A673 (cell line): Measurements from ENCODE around the gene PRR15L. TPM values are rescaled to one million over a fixed set of nuclear protein-coding genes. Genes with fewer than 3 reads are reported as not detected.
"Not testable (repeated sequence)": the region's sequence is repeated elsewhere in the genome, so short reads cannot be mapped to it uniquely, and the experiment has no call there.

Experiments
- BruUV-seq: library from RNA; stranded (reverse); fragments of 400-500 nt; replicated peaks from 2 replicates; lab custom pipeline; 2021; lab: Mats Ljungman, UMichigan
- CTCF ChIA-PET: fragments of 300-600 bp; sonication (Branson Sonifier 250); formaldehyde crosslinking; loops from one replicate; lab custom pipeline; 2022; ENCODE audit warnings: antibody characterized with exemption; lab: Charles Lee
- POLR2A ChIA-PET: fragments of 300-600 bp; sonication (Branson Sonifier 250); formaldehyde crosslinking; loops from one replicate; lab custom pipeline; 2022; ENCODE audit warnings: antibody characterized with exemption; ENCODE audit not compliant: low non-redundant PET; lab: Charles Lee
- DNase-seq: peaks from one replicate; pipeline ENCODE4 v3.0.0-alpha.2; 2015; ENCODE audit warnings: low spot score
- H3K27ac ChIP-seq: fragments of 200-600 bp; sonication (generic); 2 replicates; pipeline ENCODE4 v1.5.1; 2016; ENCODE audit warnings: mixed run types, low read depth, mild to moderate bottlenecking, mixed read lengths, antibody characterized with exemption, low read length; ENCODE audit not compliant: poor library complexity, severe bottlenecking
- H3K27me3 ChIP-seq: fragments of 200-600 bp; sonication (generic); replicated peaks from 2 replicates; pipeline ENCODE4 v1.6.1; 2017; ENCODE audit warnings: mixed run types, low read depth, mild to moderate bottlenecking, mixed read lengths, antibody characterized with exemption, low read length; ENCODE audit not compliant: insufficient read depth, poor library complexity
- H3K36me3 ChIP-seq: fragments of 200-600 bp; sonication (generic); 2 replicates; pipeline ENCODE4 v1.6.1; 2016; ENCODE audit warnings: mixed run types, mild to moderate bottlenecking, mixed read lengths, antibody characterized with exemption, low read length; ENCODE audit not compliant: insufficient read depth, poor library complexity, severe bottlenecking
- H3K4me1 ChIP-seq: fragments of 200-600 bp; sonication (generic); 2 replicates; pipeline ENCODE4 v1.6.1; 2017; ENCODE audit warnings: mixed run types, mild to moderate bottlenecking, mixed read lengths, antibody characterized with exemption, low read length; ENCODE audit not compliant: insufficient read depth, poor library complexity, severe bottlenecking
- H3K4me3 ChIP-seq: fragments of 200-600 bp; sonication (generic); 2 replicates; pipeline ENCODE4 v1.5.1; 2016; ENCODE audit warnings: low read depth, mixed run types, mild to moderate bottlenecking, mixed read lengths, low read length; ENCODE audit not compliant: poor library complexity, severe bottlenecking
- H3K9me3 ChIP-seq: fragments of 200-600 bp; sonication (generic); 2 replicates; pipeline ENCODE4 v1.6.1; 2016; ENCODE audit warnings: mixed run types, low read depth, mild to moderate bottlenecking, mixed read lengths, antibody characterized with exemption, low read length; ENCODE audit not compliant: poor library complexity, severe bottlenecking
- CTCF ChIP-seq: fragments of 300-800, 200-600 bp; sonication (generic); conservative IDR thresholded peaks from 2 replicates; pipeline ENCODE4 v1.5.1; 2017; ENCODE audit warnings: low read depth, mild to moderate bottlenecking, antibody characterized with exemption, low read length, moderate library complexity, mixed read lengths
- EZH2 ChIP-seq: fragments of 200-600 bp; sonication (generic); IDR thresholded peaks from 2 replicates; pipeline ENCODE4 v1.6.1; 2017; ENCODE audit warnings: borderline replicate concordance, low read depth, mild to moderate bottlenecking, mixed read lengths, antibody characterized with exemption, low read length; ENCODE audit not compliant: poor library complexity, severe bottlenecking
- intact Hi-C: fragments of 100-400 bp; cut with micrococcal nuclease; formaldehyde crosslinking; loops from one replicate; pipeline ENCODE4 v1.10.0; 2022; ENCODE audit not compliant: unreplicated experiment
- total RNA-seq: library from RNA; stranded (reverse); gene quantifications from 2 replicates; pipeline ENCODE4 v1.2.3, GENCODE V29; 2021

Gene PRR15L
- total RNA-seq, 1 experiment from 2014 or later: not detected

DNA sequence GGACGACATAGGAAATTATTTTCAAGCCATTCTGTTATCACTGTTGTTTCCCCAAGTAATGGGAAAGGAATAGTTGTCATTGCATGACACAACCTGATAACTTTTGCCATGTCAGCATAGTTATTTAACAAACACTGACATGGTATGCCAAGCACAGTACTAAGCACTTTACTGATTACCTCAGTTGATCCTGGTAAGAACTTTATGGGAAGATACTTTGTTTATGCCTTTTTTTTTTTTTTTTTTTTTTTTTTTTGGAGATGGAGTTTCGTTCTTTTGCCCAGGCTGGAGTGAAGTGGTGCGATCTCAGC, 32.0 kb downstream of the PRR15L start:
- no TSS peak for BruUV-seq
- DNase-seq: no peak
- no peak overlapping the region for H3K4me3 ChIP-seq
- H3K36me3 ChIP-seq: peaks cover 20% of the 10 kb centered on the region
- TF ChIP-seq EZH2 (no peak), CTCF (no peak)
- intact Hi-C loops: no loop called here
- CTCF ChIA-PET: no interaction called here
- no peak overlapping the region for H3K27ac ChIP-seq
- H3K9me3 ChIP-seq: no peaks in the 10 kb centered on the region
- no peaks in the 10 kb centered on the region for H3K4me1 ChIP-seq
- POLR2A ChIA-PET: interaction anchor here (0.6 kb wide), 1 partner anchor 22 kb away, joined by 3 read pairs; no protein-coding TSS in a partner anchor
- no peaks in the 10 kb centered on the region for H3K27me3 ChIP-seq

DNA sequence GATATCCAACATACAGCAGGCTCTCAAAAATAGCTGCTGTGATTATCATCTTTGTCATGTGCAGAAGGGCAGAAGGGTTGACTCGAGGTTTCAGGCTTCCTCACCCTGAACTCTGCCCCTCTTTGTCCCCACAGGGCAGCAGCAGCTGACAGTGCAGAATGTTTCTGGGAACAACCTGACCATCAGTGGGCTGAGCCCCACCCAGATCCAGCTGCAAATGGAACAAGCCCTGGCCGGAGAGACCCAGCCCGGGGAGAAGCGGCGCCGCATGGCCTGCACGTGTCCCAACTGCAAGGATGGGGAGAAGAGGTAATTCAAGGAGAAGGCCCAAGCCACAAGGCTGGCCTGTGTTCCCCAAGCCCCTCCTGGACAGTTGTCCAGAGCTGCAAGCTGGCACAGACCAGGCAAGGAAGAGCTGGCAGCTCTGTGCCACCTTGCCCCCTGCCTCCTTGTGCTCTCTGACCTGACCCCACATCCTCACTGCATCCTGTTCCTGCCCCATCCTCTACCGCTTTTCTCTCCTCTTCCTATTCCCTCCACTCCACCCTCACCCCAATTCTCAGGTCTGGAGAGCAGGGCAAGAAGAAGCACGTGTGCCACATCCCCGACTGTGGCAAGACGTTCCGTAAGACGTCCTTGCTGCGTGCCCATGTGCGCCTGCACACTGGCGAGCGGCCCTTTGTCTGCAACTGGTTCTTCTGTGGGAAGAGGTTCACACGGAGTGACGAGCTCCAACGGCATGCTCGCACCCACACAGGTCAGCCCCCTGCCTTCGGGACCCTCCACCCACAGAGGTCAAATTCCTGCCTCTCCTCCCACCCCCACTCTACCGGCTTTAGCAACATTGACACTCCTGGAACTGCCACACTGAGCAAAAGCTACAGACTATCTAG, 32.7 kb downstream of the PRR15L start:
- H3K36me3 ChIP-seq: peaks cover 19% of the 10 kb centered on the region
- H3K9me3 ChIP-seq: no peaks in the 10 kb centered on the region
- BruUV-seq: no TSS peak
- H3K27me3 ChIP-seq: no peaks in the 10 kb centered on the region
- ChIA-PET CTCF (no interaction called here), POLR2A (interaction anchor here (0.6 kb wide), 1 partner anchor 21 kb away, joined by 3 read pairs; no protein-coding TSS in a partner anchor)
- intact Hi-C loops: no loop called here
- TF ChIP-seq EZH2 (no peak), CTCF (no peak)
- DNase-seq: no peak
- no peak overlapping the region for H3K4me3 ChIP-seq
- no peaks in the 10 kb centered on the region for H3K4me1 ChIP-seq
- no peak overlapping the region for H3K27ac ChIP-seq

DNA sequence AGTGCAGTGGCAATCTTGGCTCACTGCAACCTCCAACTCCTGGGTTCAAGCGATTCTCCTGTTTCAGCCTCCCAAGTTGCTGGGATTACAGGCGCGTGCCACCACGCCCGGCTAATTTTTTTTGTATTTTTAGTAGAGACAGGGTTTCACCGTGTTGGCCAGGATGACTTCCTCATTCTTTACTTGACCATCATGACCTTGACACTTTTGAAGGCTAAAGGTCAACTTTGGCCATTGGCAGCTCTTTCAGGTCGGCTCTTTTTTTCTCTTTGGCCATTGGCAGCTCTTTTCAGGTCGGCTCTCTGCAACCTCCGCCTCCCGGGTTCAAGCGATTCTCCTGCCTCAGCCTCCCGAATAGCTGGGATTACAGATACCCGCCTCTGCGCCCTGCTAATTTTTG, 37.8 kb downstream of the PRR15L start:
- POLR2A ChIA-PET, CTCF ChIA-PET, H3K9me3 ChIP-seq, H3K36me3 ChIP-seq, H3K4me1 ChIP-seq, intact Hi-C loops, H3K4me3 ChIP-seq, H3K27me3 ChIP-seq, BruUV-seq, DNase-seq, H3K27ac ChIP-seq: not testable (repeated sequence)

- no TSS peak for BruUV-seq
Observed at GRCh38 chr17:47918991-47919390, 38.7 kb downstream of the PRR15L start.

More at GRCh38 chr17:47918991-47919390, 38.7 kb downstream of the PRR15L start:
- H3K36me3 ChIP-seq: peaks cover 9% of the 10 kb centered on the region
- DNase-seq: no peak
- TF ChIP-seq CTCF (no peak), EZH2 (no peak)
- no peaks in the 10 kb centered on the region for H3K4me1 ChIP-seq
- H3K4me3 ChIP-seq: no peak overlapping the region
- no peaks in the 10 kb centered on the region for H3K9me3 ChIP-seq
- H3K27me3 ChIP-seq: no peaks in the 10 kb centered on the region
- intact Hi-C loops: no loop called here
- CTCF ChIA-PET: no interaction called here
- no peak overlapping the region for H3K27ac ChIP-seq
- POLR2A ChIA-PET: no interaction called here
